Hepatocyte (in vitro differentiated cells): ENCODE data around the gene CPB1. TPM values are rescaled to one million over a fixed set of nuclear protein-coding genes. Genes with fewer than 3 reads are reported as not detected.

ENCODE experiments used
- DNase-seq: peaks from one replicate; pipeline ENCODE4 v3.0.0-alpha.2; 2016; ENCODE audit warnings: low spot score
- H2AFZ ChIP-seq: fragments of 200-600 bp; sonication (generic); 2 replicates; pipeline ENCODE4 v1.6.0; 2016; ENCODE audit warnings: antibody characterized with exemption, mild to moderate bottlenecking
- H3K27ac ChIP-seq: fragments of 200-600 bp; sonication (generic); 2 replicates; pipeline ENCODE4 v1.5.1; 2016; ENCODE audit warnings: mild to moderate bottlenecking
- H3K27me3 ChIP-seq: fragments of 200-600 bp; sonication (generic); 2 replicates; pipeline ENCODE4 v1.6.1; 2016
- H3K36me3 ChIP-seq: fragments of 200-600 bp; sonication (generic); replicated peaks from 2 replicates; pipeline ENCODE4 v1.5.1; 2016; ENCODE audit warnings: low read depth; ENCODE audit not compliant: insufficient read depth
- H3K4me1 ChIP-seq: fragments of 200-600 bp; sonication (generic); 2 replicates; pipeline ENCODE4 v1.5.1; 2016; ENCODE audit warnings: mild to moderate bottlenecking, moderate library complexity; ENCODE audit not compliant: insufficient read depth
- H3K4me2 ChIP-seq: fragments of 200-600 bp; sonication (generic); 2 replicates; pipeline ENCODE4 v1.6.0; 2016
- H3K4me3 ChIP-seq: fragments of 200-600 bp; sonication (generic); 2 replicates; pipeline ENCODE4 v1.5.1; 2016; ENCODE audit warnings: mild to moderate bottlenecking
- H3K79me2 ChIP-seq: fragments of 200-600 bp; sonication (generic); 2 replicates; pipeline ENCODE4 v1.6.0; 2017; ENCODE audit warnings: mild to moderate bottlenecking
- H3K9me2 ChIP-seq: fragments of 200-600 bp; sonication (generic); replicated peaks from 2 replicates; pipeline ENCODE4 v1.6.0; 2017; ENCODE audit warnings: mild to moderate bottlenecking; ENCODE audit not compliant: insufficient read depth
- H3K9me3 ChIP-seq: fragments of 200-600 bp; sonication (generic); 2 replicates; pipeline ENCODE4 v1.5.1; 2016; ENCODE audit warnings: low read depth, mild to moderate bottlenecking
- H4K20me1 ChIP-seq: fragments of 200-600 bp; sonication (generic); 2 replicates; pipeline ENCODE4 v1.6.0; 2016; ENCODE audit warnings: mild to moderate bottlenecking; ENCODE audit not compliant: insufficient read depth, poor library complexity, severe bottlenecking
- EZH2 ChIP-seq: fragments of 200-600 bp; sonication (generic); IDR thresholded peaks from 2 replicates; pipeline ENCODE4 v1.6.1; 2016; ENCODE audit warnings: antibody characterized with exemption, mild to moderate bottlenecking, borderline replicate concordance
- EZH2phosphoT487 ChIP-seq: fragments of 200-600 bp; sonication (generic); IDR thresholded peaks from one replicate; pipeline ENCODE4 v1.6.1; 2018; ENCODE audit warnings: antibody characterized with exemption, mild to moderate bottlenecking, low read depth, moderate library complexity; ENCODE audit not compliant: unreplicated experiment, severe bottlenecking
- WGBS: methylation state at CpG from one replicate; pipeline ENCODE4 v1.1.6; 2016; ENCODE audit warnings: low lambda C conversion rate; ENCODE audit errors: missing lambda C conversion rate; 5-methylcytosine and 5-hydroxymethylcytosine counted together
- polyA plus RNA-seq: library from polyadenylated mRNA; unstranded; fragments of >200 nt; fragmentation: Nextera tagmentation; extraction: Ambion mirVana; gene quantifications from 2 replicates; pipeline ENCODE4 v1.2.1, GENCODE V29; 2016
- total RNA-seq: library from RNA; depleted of rRNA; stranded (reverse); fragments of >200 nt; gene quantifications from 2 replicates; pipeline ENCODE4 v1.2.3, GENCODE V29; 2014
- TF ChIP-seq, protein P1 (sequence below): fragments of 200-600 bp; sonication (generic); IDR thresholded peaks from 2 replicates; pipeline ENCODE4 v1.5.1; 2016; ENCODE audit warnings: antibody characterized with exemption, mild to moderate bottlenecking; ENCODE audit not compliant: poor library complexity

The CPB1 gene
- total and polyA plus RNA-seq, 2 experiments from 2014 or later, result not detected

DNA sequence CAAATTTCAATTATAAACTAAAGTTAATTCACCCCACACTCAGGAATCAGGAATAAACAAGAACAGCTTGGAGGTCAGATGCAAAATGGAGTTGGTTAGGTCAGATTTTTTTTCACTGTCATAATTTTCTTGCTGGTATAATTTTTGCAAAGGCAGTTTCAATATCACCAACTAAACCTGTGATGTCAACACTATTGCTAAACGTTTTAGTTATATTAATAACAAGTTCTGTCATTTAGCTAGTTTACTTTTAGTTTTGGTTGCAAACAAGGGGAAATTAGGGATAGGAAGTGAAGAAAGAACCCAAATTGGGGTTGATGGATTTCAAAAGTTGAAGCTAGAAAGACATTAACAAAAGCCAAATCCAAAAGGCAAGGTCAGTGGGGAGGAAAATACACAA lies 4.6 kb upstream of the CPB1 start:
- TF ChIP-seq, protein P1, sequence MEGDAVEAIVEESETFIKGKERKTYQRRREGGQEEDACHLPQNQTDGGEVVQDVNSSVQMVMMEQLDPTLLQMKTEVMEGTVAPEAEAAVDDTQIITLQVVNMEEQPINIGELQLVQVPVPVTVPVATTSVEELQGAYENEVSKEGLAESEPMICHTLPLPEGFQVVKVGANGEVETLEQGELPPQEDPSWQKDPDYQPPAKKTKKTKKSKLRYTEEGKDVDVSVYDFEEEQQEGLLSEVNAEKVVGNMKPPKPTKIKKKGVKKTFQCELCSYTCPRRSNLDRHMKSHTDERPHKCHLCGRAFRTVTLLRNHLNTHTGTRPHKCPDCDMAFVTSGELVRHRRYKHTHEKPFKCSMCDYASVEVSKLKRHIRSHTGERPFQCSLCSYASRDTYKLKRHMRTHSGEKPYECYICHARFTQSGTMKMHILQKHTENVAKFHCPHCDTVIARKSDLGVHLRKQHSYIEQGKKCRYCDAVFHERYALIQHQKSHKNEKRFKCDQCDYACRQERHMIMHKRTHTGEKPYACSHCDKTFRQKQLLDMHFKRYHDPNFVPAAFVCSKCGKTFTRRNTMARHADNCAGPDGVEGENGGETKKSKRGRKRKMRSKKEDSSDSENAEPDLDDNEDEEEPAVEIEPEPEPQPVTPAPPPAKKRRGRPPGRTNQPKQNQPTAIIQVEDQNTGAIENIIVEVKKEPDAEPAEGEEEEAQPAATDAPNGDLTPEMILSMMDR, result no peak
- TF ChIP-seq EZH2 (no peak), EZH2phosphoT487 (no peak)
- Histone ChIP-seq H4K20me1 (no peaks in the 10 kb centered on the region), H3K4me3 (no peak overlapping the region), H3K79me2 (no peaks in the 10 kb centered on the region), H3K4me2 (no peak overlapping the region), H3K4me1 (no peaks in the 10 kb centered on the region), H3K27me3 (no peaks in the 10 kb centered on the region), H3K9me3 (no peaks in the 10 kb centered on the region), H3K27ac (no peak overlapping the region), H3K9me2 (no peaks in the 10 kb centered on the region), H3K36me3 (no peaks in the 10 kb centered on the region), H2AFZ (no peak overlapping the region)
- WGBS, result 84% methylated on average over 1 of the region's 1 CpG
- no peak for DNase-seq

DNA sequence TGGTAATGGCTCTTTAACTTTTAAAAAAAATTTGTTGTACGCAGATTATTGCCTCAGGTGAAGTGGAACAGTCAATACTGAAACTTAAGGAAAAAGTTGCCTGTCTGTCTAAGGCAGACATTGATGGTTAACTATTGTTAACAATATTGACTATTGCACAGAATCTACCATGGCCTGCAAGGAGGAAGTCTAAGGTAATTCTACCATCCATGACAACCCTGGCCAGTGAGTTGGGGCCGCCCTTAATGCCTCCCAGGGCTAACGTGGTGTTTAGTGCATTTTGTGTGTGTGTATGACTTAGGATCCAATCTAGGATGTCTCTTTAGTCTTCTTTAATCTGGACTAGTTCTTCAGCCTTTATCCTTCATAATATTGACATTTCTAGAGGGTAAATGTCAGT lies 2.1 kb upstream of the CPB1 start:
- 86% methylated on average over 3 of the region's 3 CpGs for WGBS
- Histone ChIP-seq H3K27ac (no peak overlapping the region), H3K27me3 (no peaks in the 10 kb centered on the region), H2AFZ (no peak overlapping the region), H3K4me2 (no peak overlapping the region), H3K4me3 (no peak overlapping the region), H3K36me3 (no peaks in the 10 kb centered on the region), H3K9me2 (no peaks in the 10 kb centered on the region), H4K20me1 (no peaks in the 10 kb centered on the region), H3K79me2 (no peaks in the 10 kb centered on the region), H3K9me3 (no peaks in the 10 kb centered on the region), H3K4me1 (no peaks in the 10 kb centered on the region)
- DNase-seq, result no peak
- TF ChIP-seq EZH2 (no peak), EZH2phosphoT487 (no peak)
- TF ChIP-seq, protein P1, result no peak

DNA sequence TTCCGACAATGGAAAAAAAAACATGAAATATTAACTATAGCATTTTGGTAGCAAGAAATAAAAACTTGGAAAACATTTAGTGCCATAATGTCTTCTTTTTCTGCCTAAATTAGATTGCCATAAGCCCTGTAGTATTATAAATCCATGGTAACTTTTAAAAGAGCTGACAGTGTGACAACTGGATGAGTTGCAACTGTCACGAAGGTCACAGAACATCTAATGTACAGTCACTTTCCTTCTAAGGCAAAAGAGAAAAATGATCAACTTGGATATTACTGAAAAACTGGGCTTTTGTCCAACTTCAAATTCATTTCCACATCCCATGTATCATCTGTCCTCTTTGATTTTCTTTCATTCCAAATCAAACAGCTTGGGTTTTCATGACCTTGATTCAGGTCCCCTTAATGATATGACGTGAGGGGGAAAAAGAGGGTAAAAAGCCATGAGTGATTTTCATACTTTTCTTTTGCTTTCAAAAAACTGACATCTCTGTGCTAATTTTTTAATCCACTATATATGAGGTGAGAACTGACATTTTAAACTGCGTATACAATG lies 602 bp downstream of the CPB1 start:
- no peak for DNase-seq
- no peaks in the 10 kb centered on the region for H3K79me2 ChIP-seq
- 91% methylated on average over 4 of the region's 4 CpGs for WGBS
- no peaks in the 10 kb centered on the region for H3K9me3 ChIP-seq
- H3K4me3 ChIP-seq, result no peak overlapping the region
- H4K20me1 ChIP-seq, result no peaks in the 10 kb centered on the region
- H3K9me2 ChIP-seq, result no peaks in the 10 kb centered on the region
- no peaks in the 10 kb centered on the region for H3K4me1 ChIP-seq
- no peaks in the 10 kb centered on the region for H3K36me3 ChIP-seq
- no peak overlapping the region for H3K4me2 ChIP-seq
- H3K27ac ChIP-seq, result no peak overlapping the region
- TF ChIP-seq EZH2phosphoT487, result no peak
- TF ChIP-seq EZH2, result no peak
- TF ChIP-seq, protein P1, result no peak
- H3K27me3 ChIP-seq, result no peaks in the 10 kb centered on the region
- H2AFZ ChIP-seq, result no peak overlapping the region

DNA sequence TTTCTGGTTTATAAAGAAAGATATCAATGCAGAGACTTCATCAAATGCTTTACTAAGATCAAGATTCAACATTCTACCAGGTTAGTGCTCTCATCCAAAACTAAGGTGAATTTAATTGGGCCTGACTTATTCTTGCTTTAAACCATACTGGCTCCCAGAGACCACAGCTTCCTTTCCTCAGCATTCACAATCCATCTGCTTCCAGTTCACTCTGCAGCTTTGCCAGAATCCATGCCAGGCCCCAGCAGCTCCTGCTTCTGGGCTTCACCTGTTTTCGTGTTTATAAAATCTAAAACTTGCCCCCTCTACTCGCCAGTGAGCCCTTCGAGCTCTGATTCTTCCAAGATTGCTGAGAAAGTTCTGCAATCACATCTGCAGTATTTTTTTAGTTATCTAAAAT lies 2.3 kb downstream of the CPB1 start:
- Histone ChIP-seq H3K4me3 (no peak overlapping the region), H3K27ac (no peak overlapping the region)
- 93% methylated on average over 3 of the region's 3 CpGs for WGBS

More for the DNA sequence above, 2.3 kb downstream of the CPB1 start:
- Histone ChIP-seq H3K36me3 (no peaks in the 10 kb centered on the region), H4K20me1 (no peaks in the 10 kb centered on the region), H3K9me2 (no peaks in the 10 kb centered on the region), H3K27me3 (no peaks in the 10 kb centered on the region), H3K4me1 (no peaks in the 10 kb centered on the region), H3K4me2 (no peak overlapping the region), H3K79me2 (no peaks in the 10 kb centered on the region), H2AFZ (no peak overlapping the region), H3K9me3 (no peaks in the 10 kb centered on the region)
- no peak for DNase-seq
- no peak for TF ChIP-seq EZH2
- TF ChIP-seq, protein P1, result no peak
- TF ChIP-seq EZH2phosphoT487, result no peak
